GM06990 (cell line): ENCODE measurements around the gene P3H2.
A peak's percentile ranks its signal among the peaks of the same experiment; 100 is the strongest.

Source experiments
- DNase-seq: peaks from one replicate; pipeline ENCODE4 v3.0.0-alpha.2; 2011; ENCODE audit not compliant: insufficient read length; ENCODE audit errors: extremely low read depth
- H3K27me3 ChIP-seq: replicated peaks from 2 replicates; pipeline ENCODE4 v1.6.0; 2011; ENCODE audit warnings: low read length; ENCODE audit not compliant: control insufficient read depth, insufficient read depth
- H3K36me3 ChIP-seq: 2 replicates; pipeline ENCODE4 v1.5.1; 2011; ENCODE audit warnings: low read length; ENCODE audit not compliant: control insufficient read depth, insufficient read depth
- H3K4me3 ChIP-seq: replicated peaks from 2 replicates; pipeline ENCODE4 v1.5.1; 2011; ENCODE audit warnings: low read depth, mild to moderate bottlenecking, control low read depth, low read length
- TF ChIP-seq, protein P1 (sequence below): IDR thresholded peaks from 2 replicates; pipeline ENCODE4 v1.5.1; 2011; ENCODE audit warnings: low read length, control low read depth, mild to moderate bottlenecking, inconsistent platforms; ENCODE audit not compliant: insufficient read depth, poor library complexity, severe bottlenecking

The P3H2 gene

DNA sequence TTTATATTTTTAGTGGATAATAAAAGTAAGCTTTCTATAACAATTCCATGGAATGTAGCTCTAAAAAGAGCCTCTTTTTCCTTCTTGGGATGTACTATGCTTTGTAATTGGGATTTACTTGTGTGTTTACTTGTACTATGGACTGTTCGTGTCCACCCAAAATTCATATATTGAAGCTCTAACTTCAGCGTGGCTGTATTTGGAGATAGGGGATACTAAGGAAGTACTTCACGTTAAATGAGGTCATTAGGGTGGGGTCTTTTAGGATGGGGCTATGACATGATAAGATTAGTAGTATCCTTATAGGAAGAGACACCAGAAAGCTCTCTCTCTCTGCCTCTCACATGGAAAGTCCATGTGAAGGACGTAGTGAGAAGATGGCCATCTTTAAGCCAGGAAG lies 64.9 kb downstream of the P3H2 start:
- TF ChIP-seq, protein P1, sequence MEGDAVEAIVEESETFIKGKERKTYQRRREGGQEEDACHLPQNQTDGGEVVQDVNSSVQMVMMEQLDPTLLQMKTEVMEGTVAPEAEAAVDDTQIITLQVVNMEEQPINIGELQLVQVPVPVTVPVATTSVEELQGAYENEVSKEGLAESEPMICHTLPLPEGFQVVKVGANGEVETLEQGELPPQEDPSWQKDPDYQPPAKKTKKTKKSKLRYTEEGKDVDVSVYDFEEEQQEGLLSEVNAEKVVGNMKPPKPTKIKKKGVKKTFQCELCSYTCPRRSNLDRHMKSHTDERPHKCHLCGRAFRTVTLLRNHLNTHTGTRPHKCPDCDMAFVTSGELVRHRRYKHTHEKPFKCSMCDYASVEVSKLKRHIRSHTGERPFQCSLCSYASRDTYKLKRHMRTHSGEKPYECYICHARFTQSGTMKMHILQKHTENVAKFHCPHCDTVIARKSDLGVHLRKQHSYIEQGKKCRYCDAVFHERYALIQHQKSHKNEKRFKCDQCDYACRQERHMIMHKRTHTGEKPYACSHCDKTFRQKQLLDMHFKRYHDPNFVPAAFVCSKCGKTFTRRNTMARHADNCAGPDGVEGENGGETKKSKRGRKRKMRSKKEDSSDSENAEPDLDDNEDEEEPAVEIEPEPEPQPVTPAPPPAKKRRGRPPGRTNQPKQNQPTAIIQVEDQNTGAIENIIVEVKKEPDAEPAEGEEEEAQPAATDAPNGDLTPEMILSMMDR: no peak
- Histone ChIP-seq H3K36me3 (no peaks in the 10 kb centered on the region), H3K4me3 (no peak overlapping the region), H3K27me3 (no peaks in the 10 kb centered on the region)
- DNase-seq: no peak

GRCh38 chr3:190053919-190054672 lies 66.6 kb downstream of the P3H2 start:
- Histone ChIP-seq H3K36me3 (no peaks in the 10 kb centered on the region), H3K27me3 (no peaks in the 10 kb centered on the region), H3K4me3 (no peak overlapping the region)
- TF ChIP-seq, protein P1: no peak
- no peak for DNase-seq

- Histone ChIP-seq H3K4me3 (no peak overlapping the region), H3K36me3 (no peaks in the 10 kb centered on the region), H3K27me3 (no peaks in the 10 kb centered on the region)
- TF ChIP-seq, protein P1: no peak
- DNase-seq: no peak
Observed at GRCh38 chr3:190051641-190052040, 69.1 kb downstream of the P3H2 start.

GRCh38 chr3:190048932-190049441 lies 71.7 kb downstream of the P3H2 start:
- Histone ChIP-seq H3K36me3 (no peaks in the 10 kb centered on the region), H3K4me3 (no peak overlapping the region), H3K27me3 (no peaks in the 10 kb centered on the region)
- no peak for DNase-seq
- TF ChIP-seq, protein P1: no peak

GRCh38 chr3:190044974-190045373 lies 75.7 kb downstream of the P3H2 start:
- TF ChIP-seq, protein P1: no peak

GRCh38 chr3:190044142-190044541 lies 76.6 kb downstream of the P3H2 start:
- Histone ChIP-seq H3K4me3 (no peak overlapping the region), H3K36me3 (no peaks in the 10 kb centered on the region), H3K27me3 (no peaks in the 10 kb centered on the region)
- peak; percentile 72 for DNase-seq
- TF ChIP-seq, protein P1: no peak

More at GRCh38 chr3:190044974-190045373, 75.7 kb downstream of the P3H2 start:
- Histone ChIP-seq H3K36me3 (no peaks in the 10 kb centered on the region), H3K4me3 (no peak overlapping the region), H3K27me3 (no peaks in the 10 kb centered on the region)
- DNase-seq: no peak
